SK-N-SH (cell line): Measurements from ENCODE around the gene DDR1. TPM values are rescaled to one million over a fixed set of nuclear protein-coding genes. Genes with fewer than 3 reads are reported as not detected.

ENCODE experiments used
- CTCF ChIA-PET: fragments of 300-600, 350-600 bp; formaldehyde crosslinking; extraction: SDS; loops from one replicate; lab custom pipeline; 2021; lab: Yijun Ruan, JAX
- POLR2A ChIA-PET: fragments of 350-600 bp; sonication (Branson Sonifier 250); formaldehyde crosslinking; extraction: SDS; loops from one replicate; lab custom pipeline; 2020; ENCODE audit warnings: antibody characterized with exemption, inconsistent platforms; lab: Yijun Ruan, JAX
- DNase-seq: peaks from one replicate; pipeline ENCODE4 v3.0.0; 2012
- H2AFZ ChIP-seq: fragments of 200-600 bp; sonication (generic); 2 replicates; pipeline ENCODE4 v1.8.1; 2016; ENCODE audit warnings: antibody characterized with exemption, mild to moderate bottlenecking, low read depth
- H3F3A ChIP-seq: fragments of 200-600 bp; sonication (generic); replicated peaks from 2 replicates; pipeline ENCODE3; 2016; ENCODE audit warnings: antibody characterized with exemption, mild to moderate bottlenecking; ENCODE audit not compliant: insufficient read depth
- H3K27ac ChIP-seq, 2 experiments: fragments of 200-500 bp in 1 of 2; fragments of 200-600 bp in 1 of 2; sonication (Bioruptor generic) in 1 of 2; sonication (generic), shearing (Covaris generic) in 1 of 2; 2 replicates each; pipeline versions ENCODE4 v1.5.1 to v1.6.1; 2014 to 2016; ENCODE audit warnings: low read depth in 2 of 2, inconsistent platforms in 1 of 2, low read length in 1 of 2, mild to moderate bottlenecking in 1 of 2, mixed read lengths in 1 of 2
- H3K27me3 ChIP-seq: fragments of 200-600 bp; sonication (generic), shearing (Covaris generic); 2 replicates; pipeline ENCODE4 v1.6.1; 2016; ENCODE audit warnings: mixed run types; ENCODE audit not compliant: insufficient read depth
- H3K36me3 ChIP-seq, 2 experiments: fragments of 200-500 bp in 1 of 2; fragments of 200-600 bp in 1 of 2; sonication (Bioruptor generic) in 1 of 2; sonication (generic) in 1 of 2; replicated peaks in 1 of 2; 2 replicates each; pipeline versions ENCODE3 to v1.5.1; 2014 to 2016; ENCODE audit warnings: low read length in 1 of 2, mild to moderate bottlenecking in 1 of 2; ENCODE audit not compliant: insufficient read depth in 2 of 2, control insufficient read depth in 1 of 2
- H3K4me1 ChIP-seq, 2 experiments: fragments of 200-500 bp in 1 of 2; fragments of 200-600 bp in 1 of 2; sonication (Bioruptor generic) in 1 of 2; sonication (generic), shearing (Covaris generic) in 1 of 2; 2 replicates each; pipeline versions ENCODE4 v1.5.1 to v1.6.1; 2014 to 2016; ENCODE audit warnings: low read depth in 1 of 2, low read length in 1 of 2, mixed run types in 1 of 2; ENCODE audit not compliant: insufficient read depth in 2 of 2, control insufficient read depth in 1 of 2
- H3K4me2 ChIP-seq: fragments of 200-600 bp; sonication (generic), shearing (Covaris generic); 2 replicates; pipeline ENCODE4 v1.6.1; 2017; ENCODE audit warnings: mixed run types
- H3K4me3 ChIP-seq, 2 experiments: fragments of 200-500 bp in 1 of 2; fragments of 200-600 bp in 1 of 2; sonication (Bioruptor generic) in 1 of 2; sonication (generic), shearing (Covaris generic) in 1 of 2; 2 replicates each; pipeline versions ENCODE4 v1.5.1 to v1.8.1; 2014 to 2016; ENCODE audit warnings: low read depth in 2 of 2, inconsistent platforms in 1 of 2, low read length in 1 of 2, mild to moderate bottlenecking in 1 of 2, mixed read lengths in 1 of 2, moderate library complexity in 1 of 2
- H3K79me2 ChIP-seq: fragments of 200-600 bp; sonication (generic); 2 replicates; pipeline ENCODE4 v1.8.1; 2017; ENCODE audit warnings: mild to moderate bottlenecking; ENCODE audit not compliant: insufficient read depth
- H3K9ac ChIP-seq: fragments of 200-600 bp; sonication (generic); 2 replicates; pipeline ENCODE4 v1.6.1; 2017; ENCODE audit warnings: mixed run types
- H3K9me2 ChIP-seq: fragments of 200-600 bp; sonication (generic); 2 replicates; pipeline ENCODE4 v1.6.1; 2017; ENCODE audit warnings: mixed run types
- H3K9me3 ChIP-seq: fragments of 200-600 bp; sonication (generic); 2 replicates; pipeline ENCODE4 v1.6.1; 2017; ENCODE audit warnings: mixed run types, mild to moderate bottlenecking, moderate library complexity
- H4K20me1 ChIP-seq: fragments of 200-600 bp; sonication (generic); 2 replicates; pipeline ENCODE4 v1.6.1; 2017; ENCODE audit warnings: mild to moderate bottlenecking, mixed run types; ENCODE audit not compliant: insufficient read depth
- ELF1 ChIP-seq: IDR thresholded peaks from 2 replicates; pipeline ENCODE4 v1.4.0; 2012
- EP300 ChIP-seq, 2 experiments: IDR thresholded peaks; 2 replicates each; pipeline versions ENCODE4 v1.4.0 to v1.6.1; 2012; ENCODE audit warnings: borderline replicate concordance in 1 of 2, low read depth in 1 of 2, low read length in 1 of 2
- EZH2phosphoT487 ChIP-seq: fragments of 200-600 bp; sonication (generic); IDR thresholded peaks from 2 replicates; pipeline ENCODE4 v1.6.1; 2017; ENCODE audit warnings: low read depth, mixed run types, mild to moderate bottlenecking, antibody characterized with exemption, moderate library complexity, borderline replicate concordance
- FOXJ3 ChIP-seq: sonication (generic); formaldehyde crosslinking; IDR thresholded peaks from 2 replicates; pipeline ENCODE4 v1.5.1; 2020; ENCODE audit warnings: mild to moderate bottlenecking, missing genetic modification reagents
- JUND ChIP-seq: IDR thresholded peaks from 2 replicates; pipeline ENCODE4 v1.4.0; 2012
- MEF2A ChIP-seq: IDR thresholded peaks from 2 replicates; pipeline ENCODE4 v1.4.0; 2012; ENCODE audit warnings: low read depth, borderline replicate concordance
- MXI1 ChIP-seq: IDR thresholded peaks from 2 replicates; pipeline ENCODE4 v1.6.1; 2012; ENCODE audit warnings: mild to moderate bottlenecking, low read depth, low read length, improper control_type of control experiment
- NRF1 ChIP-seq: IDR thresholded peaks from 2 replicates; pipeline ENCODE4 v1.6.1; 2012; ENCODE audit warnings: low read depth, mild to moderate bottlenecking, low read length
- RAD21 ChIP-seq: IDR thresholded peaks from 2 replicates; pipeline ENCODE4 v1.6.1; 2012; ENCODE audit warnings: mild to moderate bottlenecking, low read length
- RCOR1 ChIP-seq: fragments of 150-350 bp; IDR thresholded peaks from 2 replicates; pipeline ENCODE4 v1.6.1; 2017; ENCODE audit warnings: antibody characterized with exemption, low read length
- RFX5 ChIP-seq: IDR thresholded peaks from 2 replicates; pipeline ENCODE4 v1.6.1; 2012; ENCODE audit warnings: mild to moderate bottlenecking, improper control_type of control experiment, low read length
- RXRA ChIP-seq: IDR thresholded peaks from 2 replicates; pipeline ENCODE4 v1.4.0; 2012; ENCODE audit warnings: low read depth, mild to moderate bottlenecking, borderline replicate concordance
- SIN3A ChIP-seq: IDR thresholded peaks from 2 replicates; pipeline ENCODE4 v1.6.1; 2012; ENCODE audit warnings: low read depth, mild to moderate bottlenecking, low read length, moderate library complexity, borderline replicate concordance
- SMC3 ChIP-seq: IDR thresholded peaks from 2 replicates; pipeline ENCODE4 v1.6.1; 2012; ENCODE audit warnings: low read depth, low read length, improper control_type of control experiment
- TAF1 ChIP-seq: IDR thresholded peaks from 2 replicates; pipeline ENCODE4 v1.6.1; 2012; ENCODE audit warnings: low read depth, mild to moderate bottlenecking, low read length, moderate library complexity, borderline replicate concordance
- TCF12 ChIP-seq: IDR thresholded peaks from 2 replicates; pipeline ENCODE4 v1.4.0; 2012
- TEAD4 ChIP-seq: IDR thresholded peaks from 2 replicates; pipeline ENCODE4 v1.4.0; 2012; ENCODE audit warnings: mild to moderate bottlenecking, borderline replicate concordance; ENCODE audit not compliant: insufficient read depth
- YY1 ChIP-seq: IDR thresholded peaks from 2 replicates; pipeline ENCODE4 v1.4.0; 2012; ENCODE audit warnings: low read depth, mild to moderate bottlenecking
- WGBS: methylation state at CpG from one replicate; pipeline ENCODE4 v1.1.6; 2017; ENCODE audit warnings: low lambda C conversion rate; 5-methylcytosine and 5-hydroxymethylcytosine counted together
- polyA plus RNA-seq, 3 experiments: library from polyadenylated mRNA; depleted of rRNA; stranded (reverse); fragments of >200 nt; gene quantifications; 2 replicates each; pipeline ENCODE4 v1.2.3, GENCODE V29; 2012
- TF ChIP-seq, protein P1 (sequence below): IDR thresholded peaks from 2 replicates; pipeline ENCODE4; 2012
- TF ChIP-seq, protein P2 (sequence below): IDR thresholded peaks from 2 replicates; pipeline ENCODE4 v1.6.1; 2012; ENCODE audit warnings: mild to moderate bottlenecking, low read depth, low read length, moderate library complexity
- TF ChIP-seq, protein P3 (sequence below): fragments of 150-350 bp; IDR thresholded peaks from 2 replicates; pipeline ENCODE4 v1.6.1; 2017; ENCODE audit warnings: antibody characterized with exemption, low read length, low read depth, borderline replicate concordance
- TF ChIP-seq, protein P4 (sequence below): IDR thresholded peaks from 2 replicates; pipeline ENCODE4 v1.4.0; 2012; ENCODE audit warnings: low read depth, borderline replicate concordance

The DDR1 gene
- polyA plus RNA-seq, 1 of the 3 experiments (the other 2 are of a cell fraction) = 52.8 TPM

DNA sequence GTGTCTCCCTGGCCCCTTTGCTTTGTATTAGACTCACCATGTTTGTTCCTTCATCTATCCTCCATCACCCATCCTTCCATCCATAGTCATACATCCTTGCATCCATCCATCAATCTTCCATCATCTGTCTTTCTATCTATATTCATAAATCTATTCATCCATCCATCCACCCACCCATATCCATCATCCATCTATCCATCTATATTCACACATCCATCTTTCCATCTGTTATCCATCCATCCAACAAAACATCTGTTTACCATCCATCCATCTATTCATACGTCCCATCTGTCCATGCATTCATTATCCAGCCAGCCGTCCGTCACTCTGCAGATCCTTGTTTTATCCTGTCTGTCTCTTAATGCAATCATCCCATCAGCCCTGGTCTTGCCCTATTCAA is 10.6 kb downstream of the DDR1 start:
- Histone ChIP-seq H3K27me3 (no peaks in the 10 kb centered on the region), H3K4me2 (no peak overlapping the region), H3K27ac (no peak overlapping the region), H3K9me2 (no peaks in the 10 kb centered on the region), H3K4me3 (no peak overlapping the region), H3F3A (no peaks in the 10 kb centered on the region), H3K9ac (no peak overlapping the region), H3K9me3 (no peaks in the 10 kb centered on the region), H3K79me2 (peaks cover 10% of the 10 kb centered on the region; the same call in 1 of the 2 replicates), H2AFZ (no peak overlapping the region), H4K20me1 (no peaks in the 10 kb centered on the region), H3K4me1 (peaks cover 0 to 4% of the 10 kb centered on the region in 2 experiments; a peak in 1 of 4 replicates), H3K36me3 (peaks cover 16 to 72% of the 10 kb centered on the region in 2 experiments)
- ChIA-PET POLR2A (interaction anchor here (1.4 kb wide), 1 partner anchor 13 kb away, joined by 3 read pairs; the partner anchor contains the start of gene GTF2H4), CTCF (interaction anchor here (0.6 kb wide), 1 partner anchor 192 kb away, joined by 3 read pairs; no protein-coding TSS in a partner anchor)
- no peak for TF ChIP-seq TEAD4
- TF ChIP-seq, protein P1, sequence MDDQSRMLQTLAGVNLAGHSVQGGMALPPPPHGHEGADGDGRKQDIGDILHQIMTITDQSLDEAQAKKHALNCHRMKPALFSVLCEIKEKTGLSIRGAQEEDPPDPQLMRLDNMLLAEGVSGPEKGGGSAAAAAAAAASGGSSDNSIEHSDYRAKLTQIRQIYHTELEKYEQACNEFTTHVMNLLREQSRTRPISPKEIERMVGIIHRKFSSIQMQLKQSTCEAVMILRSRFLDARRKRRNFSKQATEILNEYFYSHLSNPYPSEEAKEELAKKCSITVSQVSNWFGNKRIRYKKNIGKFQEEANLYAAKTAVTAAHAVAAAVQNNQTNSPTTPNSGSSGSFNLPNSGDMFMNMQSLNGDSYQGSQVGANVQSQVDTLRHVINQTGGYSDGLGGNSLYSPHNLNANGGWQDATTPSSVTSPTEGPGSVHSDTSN = no peak
- no peak for TF ChIP-seq EP300 (IDR thresholded peaks at IDR 0.05; ENCODE audit: borderline replicate concordance in 1 of 2, low read depth in 1 of 2, low read length in 1 of 2)
- TF ChIP-seq FOXJ3 (CRISPR knock-in tag) = no peak
- TF ChIP-seq ELF1 = no peak
- no peak for TF ChIP-seq SMC3
- TF ChIP-seq NRF1 = no peak
- TF ChIP-seq TAF1 = no peak
- no peak for TF ChIP-seq TCF12
- no peak for TF ChIP-seq RFX5
- WGBS = 98% methylated on average over 3 of the region's 3 CpGs
- DNase-seq = no peak

DNA sequence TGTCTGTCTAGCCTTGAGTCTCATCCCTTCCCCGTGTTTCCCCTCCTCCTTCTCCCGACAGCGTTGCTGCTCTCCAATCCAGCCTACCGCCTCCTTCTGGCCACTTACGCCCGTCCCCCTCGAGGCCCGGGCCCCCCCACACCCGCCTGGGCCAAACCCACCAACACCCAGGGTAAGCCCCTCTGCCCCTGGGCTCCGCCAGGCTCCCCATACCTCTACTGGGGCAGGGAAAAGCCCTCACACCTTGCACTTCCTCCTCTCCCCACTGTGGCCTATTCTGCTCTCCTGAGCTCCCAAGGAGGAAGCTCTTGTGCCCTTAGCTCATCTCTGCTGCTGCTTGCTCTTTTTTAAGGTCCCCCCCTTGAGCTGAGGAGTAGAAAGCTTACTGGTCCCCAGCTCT is 11.0 kb downstream of the DDR1 start:
- ChIA-PET CTCF (interaction anchor here (0.6 kb wide), 1 partner anchor 192 kb away, joined by 3 read pairs; no protein-coding TSS in a partner anchor), POLR2A (interaction anchor here (1.4 kb wide), 1 partner anchor 13 kb away, joined by 3 read pairs; the partner anchor contains the start of gene GTF2H4)
- no peak overlapping the region for H2AFZ ChIP-seq
- peak; percentile 14 for DNase-seq
- no peaks in the 10 kb centered on the region for H3K9me3 ChIP-seq
- no peak overlapping the region for H3K4me2 ChIP-seq
- H3K79me2 ChIP-seq = peaks cover 6% of the 10 kb centered on the region; the same call in 1 of the 2 replicates
- H3K4me3 ChIP-seq = no peak overlapping the region
- no peak for TF ChIP-seq RXRA
- TF ChIP-seq RAD21 = no peak
- TF ChIP-seq, protein P2, sequence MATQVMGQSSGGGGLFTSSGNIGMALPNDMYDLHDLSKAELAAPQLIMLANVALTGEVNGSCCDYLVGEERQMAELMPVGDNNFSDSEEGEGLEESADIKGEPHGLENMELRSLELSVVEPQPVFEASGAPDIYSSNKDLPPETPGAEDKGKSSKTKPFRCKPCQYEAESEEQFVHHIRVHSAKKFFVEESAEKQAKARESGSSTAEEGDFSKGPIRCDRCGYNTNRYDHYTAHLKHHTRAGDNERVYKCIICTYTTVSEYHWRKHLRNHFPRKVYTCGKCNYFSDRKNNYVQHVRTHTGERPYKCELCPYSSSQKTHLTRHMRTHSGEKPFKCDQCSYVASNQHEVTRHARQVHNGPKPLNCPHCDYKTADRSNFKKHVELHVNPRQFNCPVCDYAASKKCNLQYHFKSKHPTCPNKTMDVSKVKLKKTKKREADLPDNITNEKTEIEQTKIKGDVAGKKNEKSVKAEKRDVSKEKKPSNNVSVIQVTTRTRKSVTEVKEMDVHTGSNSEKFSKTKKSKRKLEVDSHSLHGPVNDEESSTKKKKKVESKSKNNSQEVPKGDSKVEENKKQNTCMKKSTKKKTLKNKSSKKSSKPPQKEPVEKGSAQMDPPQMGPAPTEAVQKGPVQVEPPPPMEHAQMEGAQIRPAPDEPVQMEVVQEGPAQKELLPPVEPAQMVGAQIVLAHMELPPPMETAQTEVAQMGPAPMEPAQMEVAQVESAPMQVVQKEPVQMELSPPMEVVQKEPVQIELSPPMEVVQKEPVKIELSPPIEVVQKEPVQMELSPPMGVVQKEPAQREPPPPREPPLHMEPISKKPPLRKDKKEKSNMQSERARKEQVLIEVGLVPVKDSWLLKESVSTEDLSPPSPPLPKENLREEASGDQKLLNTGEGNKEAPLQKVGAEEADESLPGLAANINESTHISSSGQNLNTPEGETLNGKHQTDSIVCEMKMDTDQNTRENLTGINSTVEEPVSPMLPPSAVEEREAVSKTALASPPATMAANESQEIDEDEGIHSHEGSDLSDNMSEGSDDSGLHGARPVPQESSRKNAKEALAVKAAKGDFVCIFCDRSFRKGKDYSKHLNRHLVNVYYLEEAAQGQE = no peak
- TF ChIP-seq EZH2phosphoT487 = no peak
- no peak for TF ChIP-seq MXI1
- TF ChIP-seq MEF2A = no peak
- no peak for TF ChIP-seq TEAD4
- TF ChIP-seq ELF1 = no peak
- TF ChIP-seq, protein P3, sequence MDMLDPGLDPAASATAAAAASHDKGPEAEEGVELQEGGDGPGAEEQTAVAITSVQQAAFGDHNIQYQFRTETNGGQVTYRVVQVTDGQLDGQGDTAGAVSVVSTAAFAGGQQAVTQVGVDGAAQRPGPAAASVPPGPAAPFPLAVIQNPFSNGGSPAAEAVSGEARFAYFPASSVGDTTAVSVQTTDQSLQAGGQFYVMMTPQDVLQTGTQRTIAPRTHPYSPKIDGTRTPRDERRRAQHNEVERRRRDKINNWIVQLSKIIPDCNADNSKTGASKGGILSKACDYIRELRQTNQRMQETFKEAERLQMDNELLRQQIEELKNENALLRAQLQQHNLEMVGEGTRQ = no peak
- TF ChIP-seq RCOR1 = no peak
- no peak for TF ChIP-seq JUND
- TF ChIP-seq, protein P4, sequence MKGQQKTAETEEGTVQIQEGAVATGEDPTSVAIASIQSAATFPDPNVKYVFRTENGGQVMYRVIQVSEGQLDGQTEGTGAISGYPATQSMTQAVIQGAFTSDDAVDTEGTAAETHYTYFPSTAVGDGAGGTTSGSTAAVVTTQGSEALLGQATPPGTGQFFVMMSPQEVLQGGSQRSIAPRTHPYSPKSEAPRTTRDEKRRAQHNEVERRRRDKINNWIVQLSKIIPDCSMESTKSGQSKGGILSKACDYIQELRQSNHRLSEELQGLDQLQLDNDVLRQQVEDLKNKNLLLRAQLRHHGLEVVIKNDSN = no peak
- TF ChIP-seq YY1 = no peak
- no peak for TF ChIP-seq FOXJ3 (CRISPR knock-in tag)
- TF ChIP-seq TCF12 = no peak
- no peak for TF ChIP-seq SIN3A
- H3K27me3 ChIP-seq = no peaks in the 10 kb centered on the region
- peaks cover 16 to 68% of the 10 kb centered on the region in 2 experiments for H3K36me3 ChIP-seq
- peaks cover 0 to 1% of the 10 kb centered on the region in 2 experiments; a peak in 1 of 4 replicates for H3K4me1 ChIP-seq
- no peak overlapping the region for H3K27ac ChIP-seq
- no peaks in the 10 kb centered on the region for H3K9me2 ChIP-seq
- no peaks in the 10 kb centered on the region for H4K20me1 ChIP-seq
- WGBS = 78% methylated on average over 10 of the region's 10 CpGs
- H3F3A ChIP-seq = no peaks in the 10 kb centered on the region
- H3K9ac ChIP-seq = no peak overlapping the region
